Fibroblast of pulmonary artery (primary cell): ENCODE results near the gene TPST2.

Source experiments
- DNase-seq: peaks from one replicate; pipeline ENCODE4 v3.0.0-alpha.2; 2010; ENCODE audit warnings: low read depth
- H3K4me3 ChIP-seq: replicated peaks from 2 replicates; pipeline ENCODE4 v1.5.1; 2011; ENCODE audit warnings: low read depth, mild to moderate bottlenecking, control low read depth, low read length, moderate library complexity
- TF ChIP-seq, protein P1 (sequence below): IDR thresholded peaks from 2 replicates; pipeline ENCODE4 v1.5.1; 2011; ENCODE audit warnings: mild to moderate bottlenecking, control low read depth, low read length, inconsistent platforms; ENCODE audit errors: missing control alignments

TPST2 gene

GRCh38 chr22:26508148-26508547, 81.8 kb downstream of the TPST2 start:
- TF ChIP-seq, protein P1, sequence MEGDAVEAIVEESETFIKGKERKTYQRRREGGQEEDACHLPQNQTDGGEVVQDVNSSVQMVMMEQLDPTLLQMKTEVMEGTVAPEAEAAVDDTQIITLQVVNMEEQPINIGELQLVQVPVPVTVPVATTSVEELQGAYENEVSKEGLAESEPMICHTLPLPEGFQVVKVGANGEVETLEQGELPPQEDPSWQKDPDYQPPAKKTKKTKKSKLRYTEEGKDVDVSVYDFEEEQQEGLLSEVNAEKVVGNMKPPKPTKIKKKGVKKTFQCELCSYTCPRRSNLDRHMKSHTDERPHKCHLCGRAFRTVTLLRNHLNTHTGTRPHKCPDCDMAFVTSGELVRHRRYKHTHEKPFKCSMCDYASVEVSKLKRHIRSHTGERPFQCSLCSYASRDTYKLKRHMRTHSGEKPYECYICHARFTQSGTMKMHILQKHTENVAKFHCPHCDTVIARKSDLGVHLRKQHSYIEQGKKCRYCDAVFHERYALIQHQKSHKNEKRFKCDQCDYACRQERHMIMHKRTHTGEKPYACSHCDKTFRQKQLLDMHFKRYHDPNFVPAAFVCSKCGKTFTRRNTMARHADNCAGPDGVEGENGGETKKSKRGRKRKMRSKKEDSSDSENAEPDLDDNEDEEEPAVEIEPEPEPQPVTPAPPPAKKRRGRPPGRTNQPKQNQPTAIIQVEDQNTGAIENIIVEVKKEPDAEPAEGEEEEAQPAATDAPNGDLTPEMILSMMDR, result no peak
- no peak overlapping the region for H3K4me3 ChIP-seq
- no peak for DNase-seq

GRCh38 chr22:26503758-26504157, 86.2 kb downstream of the TPST2 start:
- no peak overlapping the region for H3K4me3 ChIP-seq
- no peak for DNase-seq
- TF ChIP-seq, protein P1, result no peak

- peak; percentile 61 for DNase-seq
- H3K4me3 ChIP-seq, result no peak overlapping the region
- TF ChIP-seq, protein P1, result peak; percentile 65
These were observed 87.0 kb downstream of the TPST2 start for GRCh38 chr22:26502688-26503561.

DNA sequence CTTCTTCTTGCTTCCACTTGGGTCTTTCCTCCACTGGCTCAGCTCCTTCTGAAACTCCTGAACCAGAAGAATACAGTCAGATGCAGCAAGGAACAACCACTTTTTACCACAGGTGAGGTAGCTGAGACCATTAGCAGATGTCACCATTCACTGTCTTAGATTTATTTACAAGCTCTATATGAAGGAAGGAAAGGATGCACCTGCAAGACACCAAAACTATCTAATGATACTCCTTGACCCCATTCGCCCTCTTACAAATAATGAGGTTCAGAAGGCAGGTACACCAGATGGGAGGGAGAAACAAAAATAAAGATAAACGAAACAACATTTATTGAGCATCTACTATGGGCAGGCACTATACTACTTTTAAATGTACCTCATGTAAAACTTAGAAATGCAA, 87.9 kb downstream of the TPST2 start:
- no peak overlapping the region for H3K4me3 ChIP-seq
- no peak for DNase-seq
- TF ChIP-seq, protein P1, result no peak

DNA sequence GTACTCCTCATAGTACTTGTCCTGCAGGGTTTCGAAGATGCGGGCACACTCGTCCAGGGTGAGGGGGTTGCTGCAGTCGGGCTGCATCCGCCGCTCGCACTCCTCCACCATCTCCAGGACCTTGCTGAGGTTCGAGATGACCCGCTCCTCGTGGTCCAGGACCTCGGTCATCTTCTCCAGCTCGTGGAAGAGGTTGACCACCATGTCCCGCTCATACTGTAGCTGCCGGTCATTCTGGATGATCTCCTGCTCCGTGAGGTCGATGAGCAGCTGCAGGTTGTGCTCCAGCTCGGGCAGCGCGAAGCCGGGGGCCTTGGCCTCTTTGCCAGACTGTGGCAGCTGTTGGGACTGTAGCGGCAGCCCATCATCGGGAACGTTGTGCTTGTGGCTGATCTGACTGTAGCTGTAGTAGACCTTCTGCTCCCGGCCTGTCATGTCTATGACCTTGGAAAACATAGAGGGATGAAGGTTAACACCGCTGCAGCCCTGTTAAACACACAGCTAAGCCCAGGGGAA, 90.7 kb downstream of the TPST2 start:
- TF ChIP-seq, protein P1, result no peak

GRCh38 chr22:26496456-26496855, 93.5 kb downstream of the TPST2 start:
- no peak overlapping the region for H3K4me3 ChIP-seq
- DNase-seq, result no peak
- TF ChIP-seq, protein P1, result no peak

More for the DNA sequence above, 90.7 kb downstream of the TPST2 start:
- DNase-seq, result no peak
- no peak overlapping the region for H3K4me3 ChIP-seq
